ENCODE results near the gene CDKL1. TPM values are rescaled to one million over a fixed set of nuclear protein-coding genes. Genes with fewer than 3 reads are reported as not detected.
"Not testable (repeated sequence)": the region's sequence is repeated elsewhere in the genome, so short reads cannot be mapped to it uniquely, and the experiment has no call there.

CDKL1 gene
- polyA plus RNA-seq, 1 of the 3 experiments (the other 2 are of a cell fraction), result 2.5 TPM

DNA sequence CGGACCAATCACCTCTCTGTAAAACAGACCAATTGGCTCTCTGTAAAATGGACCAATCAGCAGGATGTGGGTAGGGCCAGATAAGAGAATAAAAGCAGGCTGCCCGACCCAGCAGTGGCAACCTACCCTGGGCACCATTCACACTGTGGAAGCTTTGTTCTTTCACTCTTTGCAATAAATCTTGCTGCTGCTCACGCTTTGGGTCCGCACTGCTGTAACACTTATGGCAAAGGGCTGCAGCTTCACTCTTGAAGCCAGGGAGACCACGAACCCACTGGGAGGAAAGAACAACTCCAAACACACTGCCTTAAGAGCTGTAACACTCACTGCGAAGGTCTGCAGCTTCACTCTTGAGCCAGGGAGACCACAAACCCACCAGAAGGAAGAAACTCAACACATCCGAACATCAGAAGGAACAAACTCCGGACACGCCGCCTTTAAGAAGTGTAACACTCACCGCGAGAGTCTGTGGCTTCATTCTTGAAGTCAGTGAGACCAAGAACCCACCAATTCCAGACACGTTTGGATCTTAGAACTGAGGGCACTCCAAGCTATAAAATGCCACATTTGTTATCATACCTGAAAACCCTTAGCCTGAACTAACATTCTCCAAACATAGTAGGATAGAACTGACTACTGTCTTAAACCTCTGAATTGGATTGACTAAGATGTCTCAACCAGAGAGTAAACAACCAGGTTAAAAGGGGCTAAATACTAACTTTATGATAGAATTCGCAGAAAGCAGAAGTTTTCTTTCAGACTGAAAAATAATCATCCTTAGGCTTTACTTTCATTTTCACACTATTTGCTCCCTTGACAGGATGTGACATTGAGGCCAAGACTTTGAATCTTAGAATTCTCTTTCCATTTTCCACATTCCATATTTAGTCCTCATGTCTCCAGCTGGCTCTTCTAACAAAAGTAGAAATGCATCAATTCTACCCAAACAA, 33.6 kb downstream of the CDKL1 start (continued):
- TF ChIP-seq TEAD4 (IDR thresholded peaks at IDR 0.05; ENCODE audit: borderline replicate concordance, insufficient read depth) (no peak), SMC3 (IDR thresholded peaks at IDR 0.05; ENCODE audit: low read depth, low read length) (no peak), NRF1 (IDR thresholded peaks at IDR 0.05; ENCODE audit: low read depth, low read length) (no peak), GATA2 (CRISPR knock-in tag; IDR thresholded peaks at IDR 0.05) (no peak)
- TF ChIP-seq, protein P1, sequence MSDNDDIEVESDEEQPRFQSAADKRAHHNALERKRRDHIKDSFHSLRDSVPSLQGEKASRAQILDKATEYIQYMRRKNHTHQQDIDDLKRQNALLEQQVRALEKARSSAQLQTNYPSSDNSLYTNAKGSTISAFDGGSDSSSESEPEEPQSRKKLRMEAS (IDR thresholded peaks at IDR 0.05; ENCODE audit: low read depth), result no peak

DNA sequence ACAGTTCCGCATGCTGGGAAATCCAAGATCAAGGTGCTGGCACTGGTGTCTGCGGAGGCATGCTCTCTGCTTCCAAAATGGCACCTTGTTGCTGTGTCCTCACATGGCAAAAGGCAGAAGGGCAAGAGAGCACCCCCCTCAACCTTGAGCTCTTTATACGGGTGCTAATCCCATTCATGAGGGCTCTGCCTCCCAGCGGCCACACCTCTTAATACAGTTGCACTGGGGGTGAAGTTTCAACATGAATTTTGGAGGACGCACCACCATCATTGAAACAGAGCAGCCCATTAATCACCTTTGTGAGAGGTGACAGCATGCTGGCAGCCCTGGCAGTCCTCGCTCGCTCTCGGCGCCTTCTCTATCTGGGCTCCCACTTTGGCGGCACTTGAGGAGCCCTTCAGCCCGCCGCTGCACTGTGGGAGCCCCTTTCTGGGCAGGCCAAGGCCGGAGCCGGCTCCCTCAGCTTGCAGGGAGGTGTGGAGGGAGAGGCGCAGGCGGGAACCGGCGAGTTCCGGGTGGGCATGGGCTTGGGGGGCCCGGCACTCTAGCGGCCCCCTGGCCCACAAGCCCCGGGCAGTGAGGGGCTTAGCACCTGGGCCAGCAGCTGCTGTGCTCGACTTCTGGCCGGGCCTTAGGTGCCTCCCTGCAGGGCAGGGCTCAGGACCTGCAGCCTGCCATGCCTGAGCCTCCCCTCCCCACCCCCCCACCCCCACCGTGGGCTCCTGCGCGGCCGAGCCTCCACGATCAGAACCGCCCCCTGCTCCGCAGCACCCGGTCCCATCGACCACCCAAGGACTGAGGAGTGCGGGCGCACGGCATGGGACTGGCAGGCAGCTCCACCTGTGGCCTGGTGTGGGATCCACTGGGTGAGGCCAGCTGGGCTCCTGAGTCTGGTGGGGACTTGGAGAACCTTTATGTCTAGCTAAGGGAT, 34.9 kb downstream of the CDKL1 start:
- H3K36me3 ChIP-seq (replicated peaks in 1 of 2; ENCODE audit: control insufficient read depth in 1 of 2, insufficient read depth in 2 of 2, low read length in 1 of 2); H3K9ac ChIP-seq; H3K4me3 ChIP-seq (ENCODE audit: low read depth in 2 of 2, low read length in 1 of 2); H3K4me1 ChIP-seq (ENCODE audit: control insufficient read depth in 1 of 2, insufficient read depth in 2 of 2, low read depth in 1 of 2, low read length in 1 of 2); H3K9me3 ChIP-seq; H3K79me2 ChIP-seq (ENCODE audit: insufficient read depth); H2AFZ ChIP-seq (ENCODE audit: low read depth); H3K9me2 ChIP-seq; H3K4me2 ChIP-seq; H3F3A ChIP-seq (replicated peaks; ENCODE audit: insufficient read depth); CTCF ChIA-PET; POLR2A ChIA-PET; H4K20me1 ChIP-seq (ENCODE audit: insufficient read depth); H3K27me3 ChIP-seq (ENCODE audit: insufficient read depth); H3K27ac ChIP-seq (ENCODE audit: low read depth in 2 of 2, low read length in 1 of 2); DNase-seq: not testable (repeated sequence)
- 96% methylated on average over 17 of the region's 36 CpGs for WGBS (ENCODE audit: low lambda C conversion rate)

DNA sequence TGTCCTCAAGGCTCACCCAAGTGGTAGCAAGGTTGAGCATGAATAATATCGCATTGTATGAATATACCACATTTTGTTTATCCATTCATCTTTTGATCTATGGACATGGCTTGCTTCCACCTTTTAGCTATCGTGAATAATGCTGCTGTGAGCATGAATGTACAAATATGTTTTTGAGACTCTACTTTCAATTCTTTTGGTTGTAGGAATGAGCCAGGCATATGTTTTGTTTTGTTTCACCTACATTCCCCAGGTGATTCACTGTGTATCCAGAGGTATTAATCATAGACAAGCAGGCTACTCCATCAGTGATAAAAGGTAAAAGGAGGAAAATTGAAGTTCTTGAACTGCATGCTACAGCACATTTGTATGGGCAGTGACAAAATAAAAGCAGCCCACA, 35.8 kb downstream of the CDKL1 start:
- H3K9me3 ChIP-seq, result no peaks in the 10 kb centered on the region
- WGBS (ENCODE audit: low lambda C conversion rate), result 98% methylated on average over 2 of the region's 2 CpGs
- H3K36me3 ChIP-seq (replicated peaks in 1 of 2; ENCODE audit: control insufficient read depth in 1 of 2, insufficient read depth in 2 of 2, low read length in 1 of 2), result peaks cover 0 to 3% of the 10 kb centered on the region in 2 experiments
- CTCF ChIA-PET, result no interaction called here
- H3K79me2 ChIP-seq (ENCODE audit: insufficient read depth), result no peaks in the 10 kb centered on the region
- H3K4me1 ChIP-seq (ENCODE audit: control insufficient read depth in 1 of 2, insufficient read depth in 2 of 2, low read depth in 1 of 2, low read length in 1 of 2), result no peaks in the 10 kb centered on the region
- H3K9me2 ChIP-seq, result no peaks in the 10 kb centered on the region
- TF ChIP-seq FOSL2 (IDR thresholded peaks at IDR 0.05; ENCODE audit: borderline replicate concordance, low read depth) (no peak), NFIC (IDR thresholded peaks at IDR 0.05; ENCODE audit: borderline replicate concordance) (no peak), RAD21 (IDR thresholded peaks at IDR 0.05; ENCODE audit: low read length) (no peak), TEAD4 (IDR thresholded peaks at IDR 0.05; ENCODE audit: borderline replicate concordance, insufficient read depth) (no peak), EP300 (IDR thresholded peaks at IDR 0.05; ENCODE audit: borderline replicate concordance in 1 of 2, low read depth in 1 of 2, low read length in 1 of 2) (no peak), JUND (IDR thresholded peaks at IDR 0.05) (no peak), TCF12 (IDR thresholded peaks at IDR 0.05) (no peak), MXI1 (IDR thresholded peaks at IDR 0.05; ENCODE audit: low read depth, low read length) (no peak), RCOR1 (IDR thresholded peaks at IDR 0.05; ENCODE audit: low read length) (no peak), GATA2 (CRISPR knock-in tag; IDR thresholded peaks at IDR 0.05) (no peak), YY1 (IDR thresholded peaks at IDR 0.05; ENCODE audit: low read depth) (no peak), RXRA (IDR thresholded peaks at IDR 0.05; ENCODE audit: borderline replicate concordance, low read depth) (no peak)
- TF ChIP-seq, protein P2, sequence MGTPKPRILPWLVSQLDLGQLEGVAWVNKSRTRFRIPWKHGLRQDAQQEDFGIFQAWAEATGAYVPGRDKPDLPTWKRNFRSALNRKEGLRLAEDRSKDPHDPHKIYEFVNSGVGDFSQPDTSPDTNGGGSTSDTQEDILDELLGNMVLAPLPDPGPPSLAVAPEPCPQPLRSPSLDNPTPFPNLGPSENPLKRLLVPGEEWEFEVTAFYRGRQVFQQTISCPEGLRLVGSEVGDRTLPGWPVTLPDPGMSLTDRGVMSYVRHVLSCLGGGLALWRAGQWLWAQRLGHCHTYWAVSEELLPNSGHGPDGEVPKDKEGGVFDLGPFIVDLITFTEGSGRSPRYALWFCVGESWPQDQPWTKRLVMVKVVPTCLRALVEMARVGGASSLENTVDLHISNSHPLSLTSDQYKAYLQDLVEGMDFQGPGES (IDR thresholded peaks at IDR 0.05; ENCODE audit: low read depth, low read length), result no peak
- TF ChIP-seq, protein P3, sequence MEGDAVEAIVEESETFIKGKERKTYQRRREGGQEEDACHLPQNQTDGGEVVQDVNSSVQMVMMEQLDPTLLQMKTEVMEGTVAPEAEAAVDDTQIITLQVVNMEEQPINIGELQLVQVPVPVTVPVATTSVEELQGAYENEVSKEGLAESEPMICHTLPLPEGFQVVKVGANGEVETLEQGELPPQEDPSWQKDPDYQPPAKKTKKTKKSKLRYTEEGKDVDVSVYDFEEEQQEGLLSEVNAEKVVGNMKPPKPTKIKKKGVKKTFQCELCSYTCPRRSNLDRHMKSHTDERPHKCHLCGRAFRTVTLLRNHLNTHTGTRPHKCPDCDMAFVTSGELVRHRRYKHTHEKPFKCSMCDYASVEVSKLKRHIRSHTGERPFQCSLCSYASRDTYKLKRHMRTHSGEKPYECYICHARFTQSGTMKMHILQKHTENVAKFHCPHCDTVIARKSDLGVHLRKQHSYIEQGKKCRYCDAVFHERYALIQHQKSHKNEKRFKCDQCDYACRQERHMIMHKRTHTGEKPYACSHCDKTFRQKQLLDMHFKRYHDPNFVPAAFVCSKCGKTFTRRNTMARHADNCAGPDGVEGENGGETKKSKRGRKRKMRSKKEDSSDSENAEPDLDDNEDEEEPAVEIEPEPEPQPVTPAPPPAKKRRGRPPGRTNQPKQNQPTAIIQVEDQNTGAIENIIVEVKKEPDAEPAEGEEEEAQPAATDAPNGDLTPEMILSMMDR (IDR thresholded peaks at IDR 0.05), result no peak
- H3K9ac ChIP-seq, result no peak overlapping the region
- no peaks in the 10 kb centered on the region for H3K27me3 ChIP-seq (ENCODE audit: insufficient read depth)
- H2AFZ ChIP-seq (ENCODE audit: low read depth), result no peak overlapping the region
- no peak overlapping the region for H3K4me3 ChIP-seq (ENCODE audit: low read depth in 2 of 2, low read length in 1 of 2)
- no peak for DNase-seq
- H4K20me1 ChIP-seq (ENCODE audit: insufficient read depth), result no peaks in the 10 kb centered on the region
- H3F3A ChIP-seq (replicated peaks; ENCODE audit: insufficient read depth), result no peaks in the 10 kb centered on the region
- no peak overlapping the region for H3K4me2 ChIP-seq
- POLR2A ChIA-PET, result no interaction called here
- no peak overlapping the region for H3K27ac ChIP-seq (ENCODE audit: low read depth in 2 of 2, low read length in 1 of 2)
